ENCODE results near the gene CHRM5.

The CHRM5 gene

DNA sequence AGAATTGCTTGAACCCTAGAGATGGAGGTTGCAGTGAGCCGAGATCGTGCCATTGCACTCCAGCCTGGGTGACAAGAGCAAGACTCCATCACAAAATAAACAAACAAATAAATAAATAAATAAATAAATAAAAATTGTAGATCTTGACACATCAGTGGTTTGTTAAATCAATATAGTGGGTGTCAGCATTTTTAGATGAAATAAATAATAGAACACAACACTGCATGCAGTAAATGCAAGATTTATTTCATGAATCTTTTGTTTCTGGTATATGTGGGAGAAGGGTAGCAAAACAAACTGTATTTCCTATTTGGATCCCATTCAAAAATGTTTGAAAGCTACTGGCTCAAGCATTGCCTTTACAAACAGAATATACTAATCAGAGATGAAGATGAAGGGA is 35.6 kb upstream of the CHRM5 start:
- H3K9me3 ChIP-seq (ENCODE audit: insufficient read depth, low read depth, low read length) = no peaks in the 10 kb centered on the region
- H3K79me2 ChIP-seq (ENCODE audit: insufficient read depth, low read length) = no peaks in the 10 kb centered on the region
- TF ChIP-seq, protein P1, sequence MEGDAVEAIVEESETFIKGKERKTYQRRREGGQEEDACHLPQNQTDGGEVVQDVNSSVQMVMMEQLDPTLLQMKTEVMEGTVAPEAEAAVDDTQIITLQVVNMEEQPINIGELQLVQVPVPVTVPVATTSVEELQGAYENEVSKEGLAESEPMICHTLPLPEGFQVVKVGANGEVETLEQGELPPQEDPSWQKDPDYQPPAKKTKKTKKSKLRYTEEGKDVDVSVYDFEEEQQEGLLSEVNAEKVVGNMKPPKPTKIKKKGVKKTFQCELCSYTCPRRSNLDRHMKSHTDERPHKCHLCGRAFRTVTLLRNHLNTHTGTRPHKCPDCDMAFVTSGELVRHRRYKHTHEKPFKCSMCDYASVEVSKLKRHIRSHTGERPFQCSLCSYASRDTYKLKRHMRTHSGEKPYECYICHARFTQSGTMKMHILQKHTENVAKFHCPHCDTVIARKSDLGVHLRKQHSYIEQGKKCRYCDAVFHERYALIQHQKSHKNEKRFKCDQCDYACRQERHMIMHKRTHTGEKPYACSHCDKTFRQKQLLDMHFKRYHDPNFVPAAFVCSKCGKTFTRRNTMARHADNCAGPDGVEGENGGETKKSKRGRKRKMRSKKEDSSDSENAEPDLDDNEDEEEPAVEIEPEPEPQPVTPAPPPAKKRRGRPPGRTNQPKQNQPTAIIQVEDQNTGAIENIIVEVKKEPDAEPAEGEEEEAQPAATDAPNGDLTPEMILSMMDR (conservative IDR thresholded peaks at IDR 0.05; ENCODE audit: low read length) = no peak
- TF ChIP-seq EZH2phosphoT487 (IDR thresholded peaks at IDR 0.05; ENCODE audit: borderline replicate concordance) = no peak
- no peaks in the 10 kb centered on the region for H3K9me2 ChIP-seq (replicated peaks; ENCODE audit: low read depth, low read length)
- no peaks in the 10 kb centered on the region for H3K27me3 ChIP-seq (ENCODE audit: insufficient read depth, low read length, poor library complexity, severe bottlenecking)
- no peak overlapping the region for H3K4me3 ChIP-seq (ENCODE audit: low read length, poor library complexity, severe bottlenecking)
- H3K36me3 ChIP-seq (ENCODE audit: insufficient read depth, low read length) = no peaks in the 10 kb centered on the region
- no peak overlapping the region for H2AFZ ChIP-seq (ENCODE audit: low read length)
- H4K20me1 ChIP-seq (ENCODE audit: insufficient read depth, low read length, poor library complexity, severe bottlenecking) = no peaks in the 10 kb centered on the region
- no peaks in the 10 kb centered on the region for H3K4me1 ChIP-seq (ENCODE audit: insufficient read depth, low read length, poor library complexity, severe bottlenecking)
- H3K9ac ChIP-seq (ENCODE audit: low read depth, low read length, poor library complexity, severe bottlenecking) = no peak overlapping the region
- H3K4me2 ChIP-seq (ENCODE audit: low read depth, low read length, poor library complexity, severe bottlenecking) = no peak overlapping the region
- H3F3A ChIP-seq (ENCODE audit: low read depth) = no peaks in the 10 kb centered on the region

DNA sequence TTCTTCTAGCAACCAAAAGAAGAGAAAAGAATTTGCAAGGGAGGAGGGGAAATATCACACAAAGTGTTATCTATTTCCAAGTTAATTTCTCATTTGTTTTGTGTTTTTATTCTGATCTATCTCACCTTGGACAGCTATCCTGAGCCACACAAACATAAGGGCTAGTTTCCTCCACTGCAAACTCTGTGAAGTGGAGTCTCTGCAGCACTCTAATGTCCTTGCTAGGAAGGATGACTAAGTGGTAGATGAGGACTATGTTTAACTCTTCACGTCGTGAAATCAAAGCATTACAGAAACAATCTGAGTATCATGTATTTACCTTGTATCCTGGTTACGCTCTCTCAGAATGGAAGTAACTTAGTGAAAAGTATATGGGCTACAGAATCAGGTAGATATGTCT is 33.9 kb upstream of the CHRM5 start:
- no peaks in the 10 kb centered on the region for H3K79me2 ChIP-seq (ENCODE audit: insufficient read depth, low read length)
- H3F3A ChIP-seq (ENCODE audit: low read depth) = no peaks in the 10 kb centered on the region
- no peaks in the 10 kb centered on the region for H3K4me1 ChIP-seq (ENCODE audit: insufficient read depth, low read length, poor library complexity, severe bottlenecking)
- H2AFZ ChIP-seq (ENCODE audit: low read length) = no peak overlapping the region
- H3K36me3 ChIP-seq (ENCODE audit: insufficient read depth, low read length) = no peaks in the 10 kb centered on the region
- no peak overlapping the region for H3K4me3 ChIP-seq (ENCODE audit: low read length, poor library complexity, severe bottlenecking)
- H3K9me2 ChIP-seq (replicated peaks; ENCODE audit: low read depth, low read length) = no peaks in the 10 kb centered on the region
- H4K20me1 ChIP-seq (ENCODE audit: insufficient read depth, low read length, poor library complexity, severe bottlenecking) = no peaks in the 10 kb centered on the region
- TF ChIP-seq, protein P1 (conservative IDR thresholded peaks at IDR 0.05; ENCODE audit: low read length) = no peak
- no peak for TF ChIP-seq EZH2phosphoT487 (IDR thresholded peaks at IDR 0.05; ENCODE audit: borderline replicate concordance)
- H3K9ac ChIP-seq (ENCODE audit: low read depth, low read length, poor library complexity, severe bottlenecking) = no peak overlapping the region
- H3K27me3 ChIP-seq (ENCODE audit: insufficient read depth, low read length, poor library complexity, severe bottlenecking) = no peaks in the 10 kb centered on the region
- H3K4me2 ChIP-seq (ENCODE audit: low read depth, low read length, poor library complexity, severe bottlenecking) = no peak overlapping the region
- no peaks in the 10 kb centered on the region for H3K9me3 ChIP-seq (ENCODE audit: insufficient read depth, low read depth, low read length)

DNA sequence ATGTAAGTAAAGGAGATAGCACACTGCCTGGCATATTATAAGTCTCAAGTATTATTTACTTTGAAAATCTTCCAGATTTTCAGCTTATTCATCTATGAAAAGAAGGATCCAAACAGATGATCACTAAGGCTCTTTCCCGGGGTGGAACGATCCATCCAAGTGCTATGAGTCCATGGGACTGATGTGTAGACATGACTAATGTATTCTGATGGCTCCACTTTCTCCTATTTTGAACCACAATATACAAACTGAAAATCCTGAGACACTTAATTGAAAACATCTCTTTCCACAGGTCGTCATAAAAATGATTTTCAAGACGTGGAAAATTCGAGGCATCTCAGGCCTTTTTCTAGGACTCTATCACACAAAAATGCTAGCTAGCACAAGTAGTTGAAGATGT is 33.4 kb upstream of the CHRM5 start:
- no peaks in the 10 kb centered on the region for H3K27me3 ChIP-seq (ENCODE audit: insufficient read depth, low read length, poor library complexity, severe bottlenecking)
- H3K4me3 ChIP-seq (ENCODE audit: low read length, poor library complexity, severe bottlenecking) = no peak overlapping the region
- TF ChIP-seq, protein P1 (conservative IDR thresholded peaks at IDR 0.05; ENCODE audit: low read length) = no peak
- TF ChIP-seq EZH2phosphoT487 (IDR thresholded peaks at IDR 0.05; ENCODE audit: borderline replicate concordance) = no peak
- H2AFZ ChIP-seq (ENCODE audit: low read length) = no peak overlapping the region
- no peaks in the 10 kb centered on the region for H4K20me1 ChIP-seq (ENCODE audit: insufficient read depth, low read length, poor library complexity, severe bottlenecking)
- H3K9me2 ChIP-seq (replicated peaks; ENCODE audit: low read depth, low read length) = no peaks in the 10 kb centered on the region
- no peaks in the 10 kb centered on the region for H3F3A ChIP-seq (ENCODE audit: low read depth)
- no peaks in the 10 kb centered on the region for H3K36me3 ChIP-seq (ENCODE audit: insufficient read depth, low read length)
- H3K79me2 ChIP-seq (ENCODE audit: insufficient read depth, low read length) = no peaks in the 10 kb centered on the region
- H3K9ac ChIP-seq (ENCODE audit: low read depth, low read length, poor library complexity, severe bottlenecking) = no peak overlapping the region
- no peaks in the 10 kb centered on the region for H3K4me1 ChIP-seq (ENCODE audit: insufficient read depth, low read length, poor library complexity, severe bottlenecking)
- no peak overlapping the region for H3K4me2 ChIP-seq (ENCODE audit: low read depth, low read length, poor library complexity, severe bottlenecking)
- no peaks in the 10 kb centered on the region for H3K9me3 ChIP-seq (ENCODE audit: insufficient read depth, low read depth, low read length)
